Measurements from ENCODE around the gene MAZ.
"Not testable (repeated sequence)": the region's sequence is repeated elsewhere in the genome, so short reads cannot be mapped to it uniquely, and the experiment has no call there.

MAZ gene

DNA sequence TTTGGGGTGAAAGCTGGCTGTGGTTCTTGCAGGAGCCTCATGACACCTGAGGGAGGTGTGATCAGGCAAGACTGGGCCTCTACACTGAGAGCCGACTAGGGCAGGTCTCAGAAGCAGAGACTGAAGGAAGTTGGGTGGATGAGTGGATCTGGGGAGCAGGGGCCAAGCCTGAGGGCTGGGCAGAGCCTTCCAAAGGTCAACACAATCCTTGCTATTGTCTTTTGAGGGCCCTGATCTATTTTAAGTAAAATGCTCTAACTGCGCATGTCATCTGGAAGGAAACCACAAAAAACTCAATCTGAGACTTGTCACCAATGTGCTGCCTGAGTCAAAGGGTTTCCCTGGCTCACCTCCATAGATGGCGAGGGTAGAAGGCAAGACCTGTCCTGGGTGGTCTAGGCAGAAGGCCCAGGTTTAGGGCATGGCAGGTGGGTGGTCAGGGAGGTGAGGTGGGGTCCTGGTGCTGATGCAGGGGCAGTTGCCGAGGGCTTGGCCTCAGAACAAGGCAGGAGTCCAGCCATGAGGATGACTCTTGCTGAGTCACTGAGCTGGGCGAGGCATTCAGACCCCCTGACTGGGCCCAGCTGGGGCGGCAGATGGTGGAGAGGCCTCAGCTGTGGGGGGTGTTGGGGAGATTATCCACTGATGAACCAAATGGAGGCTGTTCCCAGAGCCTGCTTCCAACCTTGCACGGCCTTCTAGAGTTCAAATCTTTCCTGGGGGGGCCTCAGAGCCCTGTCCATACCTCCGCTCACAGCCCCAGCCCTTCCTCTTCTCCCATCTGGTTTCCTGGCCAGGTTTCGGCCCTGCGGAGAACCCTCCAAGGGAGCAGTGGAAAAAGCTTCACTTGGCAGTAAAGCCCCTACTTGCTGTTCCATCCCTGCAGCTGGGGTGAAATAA is 19.1 kb downstream of the MAZ start:
- no peak for DNase-seq (ENCODE audit: low spot score)

DNA sequence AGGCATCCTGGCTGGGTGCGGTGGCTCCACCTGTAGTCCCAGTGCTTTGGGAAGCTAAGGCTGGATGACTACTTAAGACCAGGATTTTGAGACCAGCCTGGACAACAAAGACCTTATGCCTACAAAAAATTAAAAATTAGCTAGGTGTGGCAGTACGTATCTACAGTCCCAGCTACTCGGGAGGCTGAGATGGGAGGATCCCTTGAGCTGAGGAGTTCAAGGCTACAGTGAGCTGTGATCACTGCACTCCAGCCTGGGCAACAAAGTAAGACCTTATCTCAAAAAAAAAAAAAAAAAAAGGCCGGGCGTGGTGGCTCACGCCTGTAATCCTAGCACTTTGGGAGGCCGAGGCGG is 20.0 kb downstream of the MAZ start:
- no peak for DNase-seq (ENCODE audit: low spot score)

DNA sequence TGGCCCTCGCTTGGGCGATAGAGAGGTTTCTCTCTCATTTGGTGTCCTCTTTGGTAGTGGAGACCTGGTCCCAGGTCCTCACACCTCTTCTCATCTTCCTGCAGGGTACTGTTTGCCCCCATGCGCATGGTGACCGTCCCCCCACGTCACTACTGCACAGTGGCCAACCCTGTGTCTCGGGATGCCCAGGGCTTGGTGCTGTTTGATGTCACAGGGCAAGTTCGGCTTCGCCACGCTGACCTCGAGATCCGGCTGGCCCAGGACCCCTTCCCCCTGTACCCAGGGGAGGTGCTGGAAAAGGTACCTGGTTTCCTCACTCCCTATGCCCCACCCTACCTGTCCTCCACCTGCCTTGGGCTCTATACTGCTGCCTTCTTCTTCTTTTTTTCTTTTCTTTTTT is 24.4 kb downstream of the MAZ start:
- no peak for DNase-seq (ENCODE audit: low spot score)

DNA sequence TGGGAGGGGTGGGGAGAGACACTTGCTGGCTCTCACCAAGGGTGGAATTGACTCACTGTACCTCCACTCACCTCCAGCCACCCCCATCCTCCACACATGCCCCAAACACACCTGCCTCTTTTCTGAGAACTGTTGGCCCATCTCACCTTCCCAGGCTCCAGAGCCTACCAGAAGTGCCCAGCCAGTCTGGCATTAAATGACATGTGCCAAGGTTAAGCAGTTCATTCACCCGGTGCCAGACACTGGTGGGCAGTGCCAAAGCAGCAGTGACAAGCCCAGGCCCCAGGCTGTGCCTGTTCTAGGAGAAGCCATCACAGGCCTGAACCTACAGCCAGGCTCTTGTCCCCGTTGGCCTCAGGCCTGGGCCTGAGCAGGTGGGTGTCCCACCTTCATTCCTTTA is 25.2 kb downstream of the MAZ start:
- DNase-seq (ENCODE audit: low spot score) = no peak

DNA sequence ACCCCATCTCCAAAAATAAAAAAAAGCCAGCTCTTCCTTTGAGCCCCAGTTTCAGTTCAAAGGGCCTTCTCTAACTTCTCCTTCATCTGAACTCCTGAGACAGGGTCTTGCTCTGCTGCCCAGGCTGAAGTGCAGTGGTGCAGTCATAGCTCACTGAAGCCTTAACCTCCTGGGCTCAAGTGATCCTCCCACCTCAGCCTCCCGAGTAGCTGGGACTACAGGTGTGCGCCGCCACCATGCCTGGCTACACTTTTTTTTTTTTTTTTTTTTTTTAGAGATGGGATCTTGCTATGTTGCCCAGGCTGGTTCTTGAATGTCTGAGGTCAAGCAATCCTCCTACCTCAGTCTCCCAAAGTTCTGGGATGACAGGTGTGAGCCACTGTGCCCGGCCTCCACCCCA is 26.9 kb downstream of the MAZ start:
- DNase-seq (ENCODE audit: low spot score) = not testable (repeated sequence)

DNA sequence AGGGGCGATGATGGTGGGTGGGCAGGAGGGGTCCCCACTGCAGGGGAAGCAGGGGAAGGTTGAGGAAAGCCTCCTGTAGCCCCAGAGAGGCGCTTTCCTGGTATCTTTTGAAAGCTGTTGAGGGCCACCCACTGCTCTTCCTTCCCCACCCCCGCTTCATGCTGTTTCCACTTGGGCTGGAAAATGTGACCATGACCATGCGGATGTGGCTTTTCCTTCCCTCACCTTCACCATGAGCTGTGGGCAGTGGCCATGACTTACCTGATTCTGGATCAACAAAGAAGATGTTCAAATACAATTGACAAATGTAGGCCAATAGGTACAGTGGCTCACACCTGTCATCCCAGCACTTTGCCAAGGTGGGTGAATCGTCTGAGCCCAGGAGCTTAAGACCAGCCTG is 27.8 kb downstream of the MAZ start:
- DNase-seq (ENCODE audit: low spot score) = no peak

DNA sequence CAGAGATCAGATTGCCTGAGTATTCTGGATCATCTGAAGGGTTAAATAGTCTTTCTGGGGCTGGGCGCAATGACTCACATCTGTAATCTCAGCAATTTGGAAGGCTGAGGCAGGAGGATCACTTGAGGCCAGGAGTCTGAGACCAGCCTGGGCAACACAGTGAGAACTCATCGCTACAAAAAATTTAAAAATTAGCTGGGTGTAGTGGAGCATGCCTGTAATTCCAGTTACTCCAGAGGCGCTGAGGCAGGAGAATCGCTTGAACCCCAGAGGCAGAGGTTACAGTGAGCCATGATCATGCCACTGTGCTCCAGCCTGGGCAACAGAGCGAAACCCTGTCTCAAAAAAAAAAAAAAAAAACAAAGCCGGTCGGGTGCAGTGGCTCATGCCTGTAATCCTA is 29.6 kb downstream of the MAZ start:
- no peak for DNase-seq (ENCODE audit: low spot score)

DNA sequence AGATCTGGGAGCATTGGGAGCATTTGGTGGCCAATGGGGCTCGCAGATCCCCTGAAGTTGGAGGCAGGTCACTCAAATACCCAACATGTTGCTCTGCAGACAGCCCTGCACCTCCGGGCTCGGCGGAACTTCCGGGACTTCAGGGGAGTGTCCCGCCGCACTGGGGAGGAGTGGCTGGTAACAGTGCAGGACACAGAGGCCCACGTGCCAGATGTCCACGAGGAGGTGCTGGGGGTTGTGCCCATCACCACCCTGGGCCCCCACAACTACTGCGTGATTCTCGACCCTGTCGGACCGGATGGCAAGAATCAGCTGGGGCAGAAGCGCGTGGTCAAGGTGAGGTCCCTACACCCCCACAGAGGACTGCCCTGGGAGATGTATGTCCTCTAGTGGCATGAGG is 30.3 kb downstream of the MAZ start:
- DNase-seq (ENCODE audit: low spot score) = no peak

DNA sequence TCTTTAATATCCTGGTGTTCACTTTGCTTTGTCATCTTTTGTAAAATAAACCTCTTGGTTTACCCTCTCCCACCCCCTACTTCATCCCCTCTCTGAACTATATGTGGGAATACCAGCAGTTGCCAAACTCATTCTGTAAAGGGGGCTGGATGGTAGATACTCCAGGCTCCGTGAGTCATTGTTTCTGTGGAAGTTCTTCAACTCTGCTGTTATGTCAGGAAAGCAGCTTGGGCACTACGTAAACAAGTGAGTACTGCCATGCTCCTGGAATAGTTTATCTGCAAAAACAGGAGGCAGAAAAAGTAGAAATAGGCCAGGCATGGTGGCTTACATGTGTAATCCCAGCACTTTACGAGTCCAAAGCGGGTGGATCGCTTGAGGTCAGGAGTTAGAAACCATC is 31.5 kb downstream of the MAZ start:
- DNase-seq (ENCODE audit: low spot score) = no peak

DNA sequence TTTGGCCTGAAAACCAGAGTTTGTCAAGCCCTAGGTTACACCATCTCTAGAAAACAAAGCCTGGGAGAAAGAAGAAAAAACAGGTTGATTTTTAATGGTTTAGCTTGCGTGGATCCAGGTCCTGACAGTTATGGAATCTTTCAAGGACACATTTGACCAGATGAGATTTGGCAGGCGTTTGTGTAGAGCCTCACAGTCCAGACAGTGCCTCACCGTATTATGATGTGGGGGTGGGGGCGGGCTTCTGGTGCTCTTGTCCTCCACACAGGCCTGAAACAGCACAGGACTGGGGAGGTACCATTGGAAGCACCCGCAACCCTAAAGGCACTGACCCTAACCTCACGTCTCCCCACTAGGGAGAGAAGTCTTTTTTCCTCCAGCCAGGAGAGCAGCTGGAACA is 33.5 kb downstream of the MAZ start:
- no peak for DNase-seq (ENCODE audit: low spot score)

DNA sequence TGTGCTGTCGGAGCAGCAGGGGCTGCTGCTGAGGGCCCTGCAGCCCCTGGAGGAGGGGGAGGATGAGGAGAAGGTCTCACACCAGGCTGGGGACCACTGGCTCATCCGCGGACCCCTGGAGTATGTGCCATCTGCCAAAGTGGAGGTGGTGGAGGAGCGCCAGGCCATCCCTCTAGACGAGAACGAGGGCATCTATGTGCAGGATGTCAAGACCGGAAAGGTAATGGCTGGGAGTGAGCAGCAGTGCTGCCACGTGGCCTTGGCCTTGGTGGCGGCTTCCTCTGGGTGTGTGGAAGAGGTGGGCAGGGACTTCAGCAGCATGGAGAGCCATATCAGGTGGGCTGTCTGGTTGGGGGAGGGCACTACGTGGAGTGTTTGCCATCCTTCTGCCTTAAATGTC is 33.9 kb downstream of the MAZ start:
- DNase-seq (ENCODE audit: low spot score) = no peak

DNA sequence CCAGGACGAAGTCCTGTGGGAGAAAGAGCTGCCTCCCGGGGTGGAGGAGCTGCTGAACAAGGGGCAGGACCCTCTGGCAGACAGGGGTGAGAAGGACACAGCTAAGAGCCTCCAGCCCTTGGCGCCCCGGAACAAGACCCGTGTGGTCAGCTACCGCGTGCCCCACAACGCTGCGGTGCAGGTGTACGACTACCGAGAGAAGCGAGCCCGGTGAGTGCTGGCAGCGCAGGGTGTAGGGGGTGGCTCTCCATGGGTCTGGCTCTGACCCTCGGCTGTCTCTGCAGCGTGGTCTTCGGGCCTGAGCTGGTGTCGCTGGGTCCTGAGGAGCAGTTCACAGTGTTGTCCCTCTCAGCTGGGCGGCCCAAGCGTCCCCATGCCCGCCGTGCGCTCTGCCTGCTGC is 35.3 kb downstream of the MAZ start:
- no peak for DNase-seq (ENCODE audit: low spot score)

DNA sequence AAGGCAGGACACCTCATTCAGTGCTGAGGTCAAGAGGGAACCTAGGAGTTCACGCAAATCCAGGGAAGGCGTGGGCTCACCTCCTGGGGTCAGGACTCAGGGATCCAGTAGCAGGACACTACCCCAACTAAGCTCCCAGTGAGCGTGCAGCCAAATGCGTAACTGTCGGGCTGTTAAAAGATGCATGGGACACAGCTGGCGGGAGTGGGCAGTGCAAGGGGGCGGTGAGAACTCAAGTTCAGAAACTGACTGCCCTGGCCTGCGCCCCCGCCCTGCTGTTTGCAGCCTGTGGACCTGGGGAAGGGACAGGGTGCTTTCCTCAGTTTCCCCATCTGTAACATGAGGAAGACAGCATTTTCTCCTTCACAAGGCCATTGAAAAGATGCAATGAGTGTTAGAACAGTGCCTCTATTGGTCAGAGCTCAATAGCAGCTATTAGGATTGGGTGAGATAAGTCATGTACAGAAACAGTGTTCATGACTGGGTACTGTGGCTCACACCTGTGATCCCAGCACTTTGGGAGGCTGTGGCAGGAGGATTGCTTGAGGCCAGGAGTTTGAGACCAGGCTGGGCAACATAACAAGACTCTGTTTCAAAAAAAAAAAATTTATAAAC is 36.5 kb downstream of the MAZ start:
- no peak for DNase-seq (ENCODE audit: low spot score)

DNA sequence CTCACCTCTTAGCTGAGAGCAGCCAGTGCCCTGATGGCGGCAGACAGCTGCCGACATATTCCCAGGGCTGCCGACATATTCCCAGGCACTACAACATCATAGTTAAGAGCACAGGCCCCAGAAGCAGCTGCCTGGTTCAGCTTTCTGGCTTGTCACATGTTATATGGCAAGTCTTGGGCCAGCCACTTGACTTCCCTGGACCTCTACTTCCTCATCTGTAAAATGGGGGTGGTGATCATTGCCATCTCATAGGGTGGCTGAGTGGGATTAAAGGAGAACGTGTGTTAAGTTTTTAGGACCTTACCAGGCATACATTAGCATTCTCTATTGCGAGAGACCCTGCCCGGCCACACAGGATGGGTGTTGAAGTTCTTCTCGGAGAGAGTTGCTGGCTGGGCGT is 37.6 kb downstream of the MAZ start:
- DNase-seq (ENCODE audit: low spot score) = no peak

DNA sequence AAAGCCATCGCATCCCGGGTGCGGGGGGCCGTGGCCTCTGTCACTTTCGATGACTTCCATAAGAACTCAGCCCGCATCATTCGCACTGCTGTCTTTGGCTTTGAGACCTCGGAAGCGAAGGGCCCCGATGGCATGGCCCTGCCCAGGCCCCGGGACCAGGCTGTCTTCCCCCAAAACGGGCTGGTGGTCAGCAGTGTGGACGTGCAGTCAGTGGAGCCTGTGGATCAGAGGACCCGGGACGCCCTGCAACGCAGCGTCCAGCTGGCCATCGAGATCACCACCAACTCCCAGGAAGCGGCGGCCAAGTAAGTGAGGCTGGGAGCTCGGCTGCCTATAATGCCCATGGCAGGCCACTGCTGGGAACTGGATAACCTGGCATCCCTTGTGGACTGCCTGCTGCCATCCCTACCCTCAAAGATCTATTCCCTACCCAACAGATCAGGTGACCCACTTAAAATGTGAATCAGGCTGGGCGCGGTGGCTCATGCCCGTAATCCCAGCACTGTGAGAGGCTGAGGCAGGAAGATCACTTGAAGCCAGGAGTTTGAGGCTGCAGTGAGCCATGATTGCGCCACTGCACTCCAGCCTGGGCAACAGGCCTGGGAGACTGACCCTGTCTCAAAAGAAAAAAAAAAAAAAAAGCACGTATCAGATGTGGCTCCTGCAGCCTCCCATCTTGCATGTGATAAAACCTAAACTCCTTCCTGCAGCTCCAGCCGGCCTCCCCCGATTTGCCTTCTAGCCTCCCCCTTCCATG is 38.4 kb downstream of the MAZ start:
- DNase-seq (ENCODE audit: low spot score) = no peak

DNA sequence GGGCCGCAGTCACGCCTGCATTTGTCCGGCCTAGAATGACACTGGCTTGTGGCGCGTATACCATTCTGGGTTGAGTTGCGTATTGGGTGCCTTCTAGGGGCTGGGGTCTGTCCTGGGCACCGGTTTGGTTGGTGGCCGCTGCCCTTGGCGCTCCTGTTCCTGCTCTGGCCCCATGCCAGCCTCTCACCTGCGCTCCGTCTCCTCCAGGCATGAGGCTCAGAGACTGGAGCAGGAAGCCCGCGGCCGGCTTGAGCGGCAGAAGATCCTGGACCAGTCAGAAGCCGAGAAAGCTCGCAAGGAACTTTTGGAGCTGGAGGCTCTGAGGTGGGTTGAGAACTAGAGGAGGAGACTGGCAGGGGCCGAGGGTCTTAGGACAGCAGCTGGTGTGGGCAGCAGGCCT is 39.3 kb downstream of the MAZ start:
- no peak for DNase-seq (ENCODE audit: low spot score)

DNA sequence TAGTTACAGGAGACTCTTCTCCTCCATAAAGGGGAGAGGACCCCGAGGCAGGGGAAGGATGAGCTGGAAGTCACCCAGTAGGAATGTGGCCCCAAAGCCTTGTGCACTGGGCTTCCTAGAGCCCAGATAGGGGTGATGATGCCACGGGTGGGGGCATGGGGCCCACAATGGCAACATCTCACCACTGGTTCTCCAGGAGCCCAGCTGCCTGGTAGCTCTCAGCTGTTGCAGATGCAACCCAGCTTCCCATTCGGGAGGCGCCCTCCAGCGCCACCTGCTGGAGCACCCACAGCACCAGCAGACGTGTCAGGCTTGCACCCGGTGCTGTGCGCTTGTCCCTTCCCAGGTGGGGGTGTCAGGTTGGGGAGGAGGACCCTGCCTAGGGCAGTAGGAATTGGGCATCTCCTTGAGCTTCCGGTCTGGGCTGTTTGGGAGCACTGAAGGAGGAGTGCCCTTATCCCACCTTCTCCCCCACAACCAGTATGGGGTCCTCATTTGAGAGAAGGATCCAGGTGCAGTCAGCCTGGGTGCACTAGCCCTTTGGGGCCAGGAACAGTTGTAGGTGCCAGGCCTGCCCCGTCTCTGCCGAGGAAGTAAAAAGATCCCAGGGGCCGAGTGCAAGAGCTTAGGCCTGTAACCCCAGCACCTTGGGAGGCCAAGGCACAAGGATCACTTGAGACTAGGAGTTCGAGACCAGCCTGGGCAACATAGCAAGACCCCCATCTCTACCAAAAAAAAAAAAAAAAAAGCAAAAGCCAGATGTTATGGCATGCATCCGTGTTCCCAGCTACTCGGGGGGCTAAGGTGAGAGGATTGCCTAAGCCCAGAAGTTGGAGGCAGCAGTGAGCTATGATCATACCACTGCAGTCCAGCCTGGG is 42.3 kb downstream of the MAZ start:
- DNase-seq (ENCODE audit: low spot score) = peak; percentile 93

DNA sequence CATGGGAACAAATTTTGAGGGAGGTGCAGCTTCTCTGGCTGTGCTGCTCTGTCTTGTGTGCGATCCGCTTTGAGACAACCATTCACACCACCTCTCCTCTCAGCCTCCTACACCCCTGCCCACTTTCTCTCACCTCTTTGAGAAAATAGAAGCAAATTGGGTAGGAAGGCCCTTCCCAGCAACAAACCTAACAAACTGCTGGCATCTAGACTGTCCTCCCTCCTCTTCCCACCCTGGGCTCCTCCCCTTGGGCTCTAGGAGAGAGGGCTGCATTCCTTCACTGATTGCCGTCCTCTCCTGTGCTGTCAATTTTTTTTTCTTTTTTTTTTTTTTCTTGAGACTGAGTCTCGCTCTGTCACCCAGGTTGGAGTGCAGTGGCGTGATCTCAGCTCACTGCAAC is 43.2 kb downstream of the MAZ start:
- DNase-seq (ENCODE audit: low spot score) = no peak

DNA sequence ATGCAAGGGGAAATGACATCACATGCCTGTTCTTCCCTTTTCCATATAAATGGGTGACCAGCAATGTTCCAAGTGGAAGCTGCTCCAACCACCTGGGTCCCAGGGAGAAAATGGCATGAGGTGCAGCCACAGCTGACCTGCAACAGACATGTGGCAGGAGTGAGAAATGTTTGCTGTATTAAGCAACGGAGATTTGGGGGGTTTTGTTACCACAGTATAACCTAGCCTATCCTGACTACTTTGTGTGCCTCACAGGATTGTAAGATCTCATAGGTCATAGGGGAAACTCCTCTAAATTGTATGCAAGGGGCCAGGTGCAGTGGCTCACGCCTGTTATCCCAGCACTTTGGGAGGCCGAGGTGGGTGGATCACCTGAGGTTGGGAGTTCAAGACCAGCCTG is 44.7 kb downstream of the MAZ start:
- no peak for DNase-seq (ENCODE audit: low spot score)

DNA sequence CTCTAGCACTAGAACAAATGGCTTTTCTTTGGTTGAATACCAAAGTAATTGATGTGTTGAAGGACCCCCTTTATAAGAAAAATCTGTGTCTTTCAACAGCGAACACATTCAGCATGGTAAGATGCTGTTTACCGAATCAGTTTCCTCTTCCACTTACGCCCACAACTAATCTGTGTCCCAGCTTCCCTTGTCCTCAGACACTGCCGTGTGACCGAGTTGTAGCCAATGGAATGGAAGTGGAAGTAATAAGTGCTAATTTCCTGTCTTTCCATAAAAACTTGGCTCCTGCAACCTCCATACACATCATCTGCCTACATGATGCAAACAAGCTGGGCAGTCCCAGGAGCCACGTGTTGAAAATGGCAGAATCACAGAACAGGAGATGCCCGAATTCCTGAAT is 46.3 kb downstream of the MAZ start:
- DNase-seq (ENCODE audit: low spot score) = no peak

DNA sequence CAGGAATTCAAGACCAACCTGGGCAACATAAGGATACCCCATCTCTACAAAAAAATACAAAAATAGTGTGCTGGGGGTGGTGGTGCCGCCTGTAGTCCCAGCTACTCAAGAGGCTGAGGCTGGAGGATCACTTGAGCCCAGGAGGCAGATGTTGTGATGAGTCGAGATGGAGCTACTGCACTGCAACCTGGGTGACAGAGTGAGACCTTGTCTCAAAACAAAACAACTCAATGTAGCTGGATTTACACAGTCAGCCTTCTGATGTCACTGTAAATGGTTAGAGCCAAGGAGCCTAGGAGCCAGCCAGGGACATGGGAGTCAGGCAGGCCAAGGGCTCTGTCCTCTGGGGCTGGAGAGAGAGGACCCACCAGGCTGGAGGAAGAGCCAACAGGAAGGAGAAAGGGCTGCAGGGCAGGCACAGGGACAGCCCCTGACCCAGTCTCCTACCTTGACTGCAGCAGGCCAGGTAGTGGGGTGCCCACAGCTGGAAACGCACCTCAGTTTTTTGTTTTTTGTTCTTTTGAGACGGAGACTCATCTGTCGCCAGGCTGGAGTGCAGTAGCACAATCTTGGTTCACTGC is 48.3 kb downstream of the MAZ start:
- no peak for DNase-seq (ENCODE audit: low spot score)

Data from HuH-7 (cell line).